ENCODE measurements around the gene UBL4A. TPM values are rescaled to one million over a fixed set of nuclear protein-coding genes. Genes with fewer than 3 reads are reported as not detected.

Gene UBL4A
- total and polyA plus RNA-seq, 7 donors = 38.3 to 118 (median 64.4) TPM

DNA sequence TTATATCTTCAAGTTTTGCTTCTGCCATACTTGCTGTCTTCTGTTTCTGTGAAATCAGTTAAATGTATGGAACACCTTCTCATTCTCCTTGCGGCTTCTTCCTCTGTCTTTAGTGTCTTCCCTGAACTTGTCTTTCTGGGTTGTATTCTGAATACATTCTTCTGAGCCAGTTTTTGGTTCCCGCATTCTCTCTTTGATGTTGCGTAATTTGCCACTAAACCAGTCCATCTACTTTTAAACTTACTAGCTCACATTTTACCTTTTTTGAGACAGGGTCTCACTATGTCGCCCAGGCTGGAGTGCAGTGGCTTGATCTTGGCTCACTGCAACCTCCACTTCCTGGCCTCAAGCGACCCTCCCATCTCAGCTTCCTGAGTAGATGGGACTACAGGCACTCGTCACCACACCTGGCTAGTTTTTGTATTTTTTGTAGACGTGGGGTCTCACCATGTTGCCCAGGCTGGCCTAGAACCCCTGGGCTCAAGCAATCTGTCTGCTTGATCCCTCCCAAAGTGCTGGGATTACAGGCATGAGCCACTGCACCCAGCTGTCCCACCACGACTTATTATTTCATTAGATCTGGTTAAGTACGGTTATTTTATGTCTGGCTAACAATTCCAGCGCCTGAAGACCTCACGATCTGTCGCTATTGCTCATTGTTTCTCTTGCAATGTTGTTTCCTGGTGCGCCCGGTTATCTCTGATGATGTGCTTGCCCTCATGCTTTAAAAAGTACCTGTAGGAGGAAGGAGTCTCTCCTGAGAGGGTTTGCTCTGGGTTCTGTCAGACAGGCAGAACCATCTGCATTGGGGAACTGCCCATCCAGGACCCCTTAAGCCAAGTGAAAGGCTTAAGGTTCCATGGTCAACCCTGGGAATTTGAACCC is 39.4 kb upstream of the UBL4A start:
- no peak for DNase-seq
- H3K27ac ChIP-seq = no peak overlapping the region
- no peak for ATAC-seq
- no peak overlapping the region for H3K4me3 ChIP-seq
- intact Hi-C loops (cut with DNase I) = no loop called here
- H3K4me1 ChIP-seq = peaks cover 4% of the 10 kb centered on the region
- WGBS, 3 donors = 67 to 75% (median 74%) methylated on average over 14 of the region's 14 CpGs
- no peaks in the 10 kb centered on the region for H3K9me3 ChIP-seq
- no peak for TF ChIP-seq CTCF (IDR thresholded peaks at IDR 0.05)
- H3K27me3 ChIP-seq (ENCODE audit: insufficient read depth in 3 of 3, low read length in 2 of 3) = no peaks in the 10 kb centered on the region
- H3K36me3 ChIP-seq (ENCODE audit: insufficient read depth in 1 of 2, low read depth in 1 of 2) = no peaks in the 10 kb centered on the region

- no peak for DNase-seq
- Histone ChIP-seq H3K36me3 (ENCODE audit: insufficient read depth in 1 of 2, low read depth in 1 of 2) (no peaks in the 10 kb centered on the region), H3K27ac (no peak overlapping the region), H3K4me1 (no peaks in the 10 kb centered on the region), H3K9me3 (no peaks in the 10 kb centered on the region), H3K4me3 (no peak overlapping the region), H3K27me3 (ENCODE audit: insufficient read depth in 3 of 3, low read length in 2 of 3) (no peaks in the 10 kb centered on the region)
- intact Hi-C loops (cut with DNase I) = no loop called here
- no peak for ATAC-seq
- no peak for TF ChIP-seq CTCF (IDR thresholded peaks at IDR 0.05)
- 89 to 97% (median 95%) methylated on average over 7 to 8 of the region's 8 CpGs for WGBS, 3 donors
Measured at GRCh38 chrX:154519389-154519788, 33.0 kb upstream of the UBL4A start.

GRCh38 chrX:154517101-154517781 is 30.8 kb upstream of the UBL4A start:
- no peak for TF ChIP-seq CTCF (IDR thresholded peaks at IDR 0.05)
- intact Hi-C loops (cut with DNase I) = no loop called here
- Histone ChIP-seq H3K4me3 (peak overlapping the region; percentile 76), H3K4me1 (no peaks in the 10 kb centered on the region), H3K27me3 (ENCODE audit: insufficient read depth in 3 of 3, low read length in 2 of 3) (no peaks in the 10 kb centered on the region), H3K36me3 (ENCODE audit: insufficient read depth in 1 of 2, low read depth in 1 of 2) (no peaks in the 10 kb centered on the region), H3K9me3 (no peaks in the 10 kb centered on the region), H3K27ac (peak overlapping the region; percentile 87)
- WGBS, 3 donors = 44 to 57% (median 49%) methylated on average over 19 to 25 of the region's 25 CpGs
- ATAC-seq (peak in 1 of 4 donors; percentile 8), DNase-seq (no peak)

DNA sequence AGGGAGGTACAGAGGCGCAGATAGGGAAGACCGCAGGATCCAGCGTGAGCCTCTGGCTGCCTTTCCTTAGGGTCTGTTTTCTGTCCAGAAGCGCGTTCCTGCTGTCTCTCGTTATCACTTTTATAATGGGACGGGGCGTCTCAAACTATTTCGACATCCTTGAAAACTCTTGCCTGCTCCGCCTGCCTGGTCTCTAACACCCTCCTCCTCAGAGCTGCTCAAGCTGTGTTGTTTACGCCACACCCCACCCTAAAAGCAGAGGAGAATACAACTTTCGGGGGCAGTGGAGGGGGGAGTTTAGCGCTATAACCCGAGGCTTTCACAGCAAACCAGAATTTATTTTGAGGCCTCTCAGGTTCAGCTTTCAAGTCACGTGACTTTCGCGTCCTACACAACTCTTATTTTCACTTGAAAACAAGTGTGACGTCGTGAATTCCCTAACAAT is 30.3 kb upstream of the UBL4A start:
- peak overlapping the region; percentile 76 for H3K4me3 ChIP-seq
- TF ChIP-seq CTCF (IDR thresholded peaks at IDR 0.05) = no peak
- ATAC-seq = peak; percentile 2 to 39 (median 8)

More for the DNA sequence above, 30.3 kb upstream of the UBL4A start:
- Histone ChIP-seq H3K36me3 (ENCODE audit: insufficient read depth in 1 of 2, low read depth in 1 of 2) (no peaks in the 10 kb centered on the region), H3K27me3 (ENCODE audit: insufficient read depth in 3 of 3, low read length in 2 of 3) (no peaks in the 10 kb centered on the region), H3K27ac (peak overlapping the region; percentile 87), H3K9me3 (no peaks in the 10 kb centered on the region), H3K4me1 (no peaks in the 10 kb centered on the region)
- 4 to 31% (median 4%) methylated on average over 17 to 19 of the region's 19 CpGs for WGBS, 3 donors
- DNase-seq = no peak
- intact Hi-C loops (cut with DNase I) = no loop called here

Data from psoas muscle (tissue), 8 donors.